CD4-positive, alpha-beta T cell treated with Interleukin-17A for 4 hours (primary cell): ENCODE results near the gene SIX2.

ENCODE experiments used
- DNase-seq: peaks from one replicate; pipeline ENCODE4 v3.0.0-alpha.2; 2020; ENCODE audit warnings: mixed read lengths

The SIX2 gene

DNA sequence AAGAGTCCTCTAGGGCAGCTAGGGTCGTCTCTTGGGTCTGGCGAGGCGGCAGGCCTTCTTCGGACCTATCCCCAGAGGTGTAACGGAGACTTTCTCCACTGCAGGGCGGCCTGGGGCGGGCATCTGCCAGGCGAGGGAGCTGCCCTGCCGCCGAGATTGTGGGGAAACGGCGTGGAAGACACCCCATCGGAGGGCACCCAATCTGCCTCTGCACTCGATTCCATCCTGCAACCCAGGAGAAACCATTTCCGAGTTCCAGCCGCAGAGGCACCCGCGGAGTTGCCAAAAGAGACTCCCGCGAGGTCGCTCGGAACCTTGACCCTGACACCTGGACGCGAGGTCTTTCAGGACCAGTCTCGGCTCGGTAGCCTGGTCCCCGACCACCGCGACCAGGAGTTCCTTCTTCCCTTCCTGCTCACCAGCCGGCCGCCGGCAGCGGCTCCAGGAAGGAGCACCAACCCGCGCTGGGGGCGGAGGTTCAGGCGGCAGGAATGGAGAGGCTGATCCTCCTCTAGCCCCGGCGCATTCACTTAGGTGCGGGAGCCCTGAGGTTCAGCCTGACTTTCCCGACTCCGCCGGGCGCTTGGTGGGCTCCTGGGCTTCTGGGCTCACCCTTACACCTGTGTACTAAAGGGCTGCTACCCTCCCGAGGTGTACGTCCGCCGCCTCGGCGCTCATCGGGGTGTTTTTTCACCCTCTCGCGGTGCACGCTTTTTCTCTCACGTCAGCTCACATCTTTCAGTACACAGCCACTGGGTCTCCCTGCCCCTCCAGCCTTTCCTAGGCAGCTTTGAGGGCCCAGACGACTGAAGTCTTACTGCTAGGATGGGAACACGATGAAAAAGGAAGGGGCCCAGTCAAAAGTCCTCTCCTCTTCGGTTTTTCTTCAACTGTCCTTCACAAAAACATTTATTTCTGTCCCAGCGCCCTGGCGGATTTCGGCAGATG, 8.1 kb downstream of the SIX2 start:
- DNase-seq = no peak

DNA sequence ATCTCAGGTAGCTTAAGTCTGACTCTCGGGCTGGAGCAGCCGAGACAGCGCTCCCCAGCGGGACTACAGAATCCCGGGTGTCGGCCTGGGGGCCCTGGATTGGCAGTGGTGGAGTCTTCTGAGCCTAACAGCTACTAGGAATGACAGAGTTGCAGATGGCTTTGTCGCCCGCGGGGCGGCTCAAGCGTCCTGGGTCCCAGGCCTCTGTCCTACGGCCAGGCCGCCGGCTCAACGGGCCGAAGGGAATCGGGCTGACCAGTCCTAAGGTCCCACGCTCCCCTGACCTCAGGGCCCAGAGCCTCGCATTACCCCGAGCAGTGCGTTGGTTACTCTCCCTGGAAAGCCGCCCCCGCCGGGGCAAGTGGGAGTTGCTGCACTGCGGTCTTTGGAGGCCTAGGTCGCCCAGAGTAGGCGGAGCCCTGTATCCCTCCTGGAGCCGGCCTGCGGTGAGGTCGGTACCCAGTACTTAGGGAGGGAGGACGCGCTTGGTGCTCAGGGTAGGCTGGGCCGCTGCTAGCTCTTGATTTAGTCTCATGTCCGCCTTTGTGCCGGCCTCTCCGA, 8.8 kb downstream of the SIX2 start:
- no peak for DNase-seq

DNA sequence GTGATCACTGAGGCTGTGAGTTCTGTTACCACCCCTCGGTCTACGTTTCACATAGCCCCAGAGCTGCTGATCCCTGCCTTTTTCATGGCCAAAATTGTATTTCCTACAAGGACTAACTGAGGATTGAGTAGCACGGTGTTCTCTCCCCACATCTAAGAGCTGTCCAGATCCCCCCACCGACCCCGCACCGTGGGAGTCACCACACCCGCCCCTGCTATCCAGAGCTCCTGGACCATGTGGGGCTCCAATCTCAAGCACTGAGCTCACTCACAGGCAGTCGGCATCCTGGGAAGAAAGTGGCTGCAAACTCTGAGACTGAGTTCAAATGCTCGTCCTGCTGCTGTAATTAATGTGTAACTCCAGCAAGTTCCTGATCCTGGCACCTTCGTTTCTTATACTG, 9.7 kb downstream of the SIX2 start:
- no peak for DNase-seq

DNA sequence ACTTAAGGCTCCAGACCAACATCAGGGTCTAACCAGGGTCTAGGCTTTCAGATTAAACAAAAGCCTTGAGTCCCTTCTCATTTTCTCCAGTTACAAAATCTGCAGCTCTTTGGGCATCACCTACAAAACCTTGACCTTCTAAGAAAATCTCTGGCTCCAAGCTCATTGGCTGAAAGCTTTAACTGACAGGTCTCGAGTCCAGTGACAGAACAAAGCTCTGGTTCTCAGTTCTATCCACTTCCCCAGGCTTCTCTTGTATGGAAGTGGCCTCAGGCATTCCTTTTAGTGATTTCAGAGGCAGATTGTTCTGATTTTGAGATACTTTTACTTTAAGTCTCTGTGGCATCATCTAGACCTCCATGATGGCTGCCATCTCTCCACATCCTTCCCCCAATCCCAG, 11.3 kb downstream of the SIX2 start:
- no peak for DNase-seq

DNA sequence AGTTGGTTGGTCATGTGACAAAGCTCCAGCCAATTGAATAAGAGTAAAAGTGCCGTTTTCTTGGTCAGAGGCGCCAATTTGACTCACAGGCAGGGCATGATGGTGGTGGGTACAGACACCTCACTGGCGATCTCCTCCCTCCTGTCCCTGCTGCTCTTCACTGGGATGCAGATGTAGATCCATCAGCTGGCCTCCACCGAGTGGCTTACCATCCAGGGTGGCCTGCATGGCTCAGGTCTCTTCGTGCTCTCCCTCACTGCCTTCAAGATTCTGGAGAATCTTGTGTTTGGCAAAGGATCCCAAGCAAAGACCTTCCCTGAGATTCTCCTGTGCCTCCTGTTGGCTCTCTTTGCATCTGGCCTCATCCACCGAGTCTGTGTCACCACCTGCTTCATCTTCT, 12.9 kb downstream of the SIX2 start:
- DNase-seq = no peak

DNA sequence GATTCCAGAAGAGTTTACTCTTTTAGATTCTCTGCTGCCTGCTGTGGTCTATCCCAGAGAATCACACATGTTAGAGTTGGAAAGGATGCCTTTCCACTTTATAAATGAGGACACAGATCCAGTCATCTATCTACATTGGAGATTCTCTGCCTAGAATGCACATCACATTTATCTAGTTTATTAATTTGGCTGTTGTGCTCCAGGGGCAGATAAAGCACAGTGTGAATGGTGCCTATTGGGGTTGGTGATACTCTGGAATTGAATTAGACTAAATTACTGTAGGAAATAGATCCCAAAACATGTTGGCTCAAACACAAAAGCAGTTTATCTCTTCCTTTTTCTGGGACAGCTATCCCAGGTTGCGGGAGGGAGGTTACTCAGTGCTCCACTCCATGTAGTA, 14.9 kb downstream of the SIX2 start:
- DNase-seq = no peak

DNA sequence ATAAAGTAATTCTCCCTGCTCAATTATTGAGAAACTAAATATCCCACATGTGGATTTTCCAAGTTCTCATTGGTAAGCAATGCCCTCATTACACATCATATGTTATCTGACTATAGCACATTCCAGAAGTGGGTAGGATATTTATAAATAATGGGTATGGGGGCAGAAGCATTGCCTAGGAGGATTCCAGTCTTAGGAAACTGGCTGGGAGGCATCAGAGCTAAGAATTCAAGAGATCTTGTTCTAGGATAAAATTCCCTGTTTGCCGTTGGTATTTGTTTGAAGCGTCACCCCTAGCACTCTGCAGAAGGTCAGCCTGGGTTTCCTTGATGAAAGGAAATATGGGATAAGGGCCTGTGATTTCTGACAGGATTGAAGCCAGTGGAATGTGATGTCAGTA, 20.1 kb downstream of the SIX2 start:
- DNase-seq = no peak

DNA sequence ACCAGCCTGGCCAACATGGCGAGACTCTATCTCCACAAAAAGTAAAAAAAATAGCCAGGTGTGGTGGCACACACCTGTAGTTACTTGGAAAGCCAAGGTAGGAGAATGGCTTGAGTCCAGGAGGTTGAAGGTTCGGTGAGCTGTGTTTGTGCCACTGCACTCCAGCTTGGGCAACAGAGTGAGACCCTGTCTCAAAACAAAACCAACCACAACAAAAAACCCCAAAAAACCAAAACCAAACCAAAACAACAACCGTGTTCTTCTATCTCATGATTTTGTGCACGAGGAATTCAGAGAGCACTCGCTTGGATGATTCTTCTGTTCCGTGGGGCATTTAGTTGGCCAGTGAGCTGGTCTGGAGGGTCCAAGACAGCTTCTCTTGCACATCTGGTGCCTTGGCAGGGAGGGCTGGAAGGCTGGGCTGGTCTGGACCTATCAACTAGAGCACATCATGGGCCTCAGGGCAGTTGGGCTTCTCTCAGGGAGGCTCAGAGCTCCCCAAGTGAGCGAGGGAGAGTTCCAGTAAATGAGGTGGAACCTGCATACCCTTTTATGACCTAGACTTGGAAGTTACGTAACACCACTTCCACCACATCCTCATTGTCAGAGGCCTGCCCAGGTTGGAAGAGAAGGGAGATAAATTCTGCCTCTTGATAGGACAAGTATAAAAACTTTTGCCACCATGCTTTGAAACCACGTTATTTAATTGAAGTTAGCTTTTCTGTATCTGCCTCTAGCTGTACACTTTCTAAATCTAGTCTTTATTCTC, 25.2 kb downstream of the SIX2 start:
- no peak for DNase-seq

DNA sequence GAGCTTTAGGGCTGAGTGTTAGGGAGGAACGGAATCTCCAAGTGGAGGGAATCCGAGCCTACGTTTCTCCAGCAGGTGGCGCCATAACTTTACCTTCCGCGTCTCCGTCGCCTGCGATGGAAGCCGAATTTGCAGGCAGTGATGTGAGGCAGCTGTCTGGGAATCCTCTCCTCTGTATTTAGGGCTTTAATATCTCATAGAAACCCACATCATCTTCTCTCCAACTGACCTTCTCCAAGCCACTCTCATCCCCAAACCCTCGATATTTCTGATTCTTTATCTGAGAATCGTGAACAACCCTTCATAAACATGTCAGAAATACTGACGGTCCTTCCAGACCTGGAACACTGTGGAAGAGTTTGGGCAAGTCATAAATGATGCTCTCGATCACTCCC, 27.5 kb downstream of the SIX2 start:
- DNase-seq = peak; percentile 74

DNA sequence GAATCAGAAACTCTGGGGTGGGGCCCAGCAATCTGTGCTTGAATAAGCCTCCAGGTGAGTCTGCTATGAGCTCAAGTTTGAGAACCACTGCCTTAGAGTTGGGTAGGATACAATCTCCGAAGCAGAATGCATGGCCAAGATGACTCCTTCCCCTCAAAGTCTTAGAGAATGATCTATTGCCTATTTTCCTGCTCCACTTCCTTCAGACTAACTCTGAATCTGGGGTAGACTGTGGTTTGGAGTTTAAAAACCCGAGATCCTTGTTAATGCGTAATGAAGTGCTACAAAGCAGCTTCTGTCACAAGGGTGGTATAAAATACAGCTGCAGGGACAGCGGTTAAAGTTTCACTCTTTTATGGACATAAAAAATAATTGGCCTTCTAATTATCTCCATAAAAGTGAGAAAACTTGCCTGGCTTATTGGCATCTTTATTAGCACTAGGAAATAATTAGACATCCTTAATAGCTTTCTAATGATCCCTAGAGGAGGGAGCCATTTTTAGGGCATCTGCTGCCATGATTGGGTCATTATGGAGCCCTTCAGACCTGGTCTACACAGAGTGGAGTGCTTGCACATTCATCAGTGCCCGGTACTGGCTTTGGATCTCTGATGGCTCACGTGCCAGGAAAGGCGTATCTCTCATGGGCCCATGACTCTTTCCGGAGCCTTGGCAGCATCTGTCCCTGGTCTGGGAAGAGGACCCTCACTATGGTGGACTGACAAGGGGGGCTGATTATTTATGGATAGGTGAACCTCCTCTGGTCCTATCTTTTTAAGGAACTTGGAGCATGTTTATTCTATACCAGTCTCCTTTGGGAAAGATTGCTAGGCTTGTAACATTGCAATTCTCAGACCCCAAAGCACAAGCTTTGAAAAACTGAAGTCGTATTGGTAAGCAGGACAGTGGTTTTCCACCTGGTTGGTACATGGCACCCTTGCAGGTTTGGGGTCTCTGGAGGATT, 28.2 kb downstream of the SIX2 start:
- no peak for DNase-seq

DNA sequence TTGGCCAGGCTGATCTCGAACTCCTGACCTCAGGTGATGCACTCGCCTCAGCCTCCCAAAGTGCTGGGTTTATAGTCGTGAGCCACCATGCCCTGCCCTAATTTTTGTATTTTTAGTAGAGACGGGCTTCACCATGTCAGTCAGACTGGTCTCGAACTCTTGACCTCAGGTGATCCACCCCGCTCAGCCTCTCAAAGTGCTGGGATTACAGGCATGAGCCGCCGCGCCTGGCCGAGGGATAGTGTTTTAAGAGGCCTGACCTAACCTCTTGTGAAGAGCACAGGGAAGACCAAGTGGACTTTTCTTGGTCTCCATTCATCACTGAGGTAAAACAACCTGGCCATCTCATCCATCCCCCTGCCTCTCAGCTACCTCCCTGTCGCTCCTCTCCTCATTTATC, 29.7 kb downstream of the SIX2 start:
- no peak for DNase-seq

DNA sequence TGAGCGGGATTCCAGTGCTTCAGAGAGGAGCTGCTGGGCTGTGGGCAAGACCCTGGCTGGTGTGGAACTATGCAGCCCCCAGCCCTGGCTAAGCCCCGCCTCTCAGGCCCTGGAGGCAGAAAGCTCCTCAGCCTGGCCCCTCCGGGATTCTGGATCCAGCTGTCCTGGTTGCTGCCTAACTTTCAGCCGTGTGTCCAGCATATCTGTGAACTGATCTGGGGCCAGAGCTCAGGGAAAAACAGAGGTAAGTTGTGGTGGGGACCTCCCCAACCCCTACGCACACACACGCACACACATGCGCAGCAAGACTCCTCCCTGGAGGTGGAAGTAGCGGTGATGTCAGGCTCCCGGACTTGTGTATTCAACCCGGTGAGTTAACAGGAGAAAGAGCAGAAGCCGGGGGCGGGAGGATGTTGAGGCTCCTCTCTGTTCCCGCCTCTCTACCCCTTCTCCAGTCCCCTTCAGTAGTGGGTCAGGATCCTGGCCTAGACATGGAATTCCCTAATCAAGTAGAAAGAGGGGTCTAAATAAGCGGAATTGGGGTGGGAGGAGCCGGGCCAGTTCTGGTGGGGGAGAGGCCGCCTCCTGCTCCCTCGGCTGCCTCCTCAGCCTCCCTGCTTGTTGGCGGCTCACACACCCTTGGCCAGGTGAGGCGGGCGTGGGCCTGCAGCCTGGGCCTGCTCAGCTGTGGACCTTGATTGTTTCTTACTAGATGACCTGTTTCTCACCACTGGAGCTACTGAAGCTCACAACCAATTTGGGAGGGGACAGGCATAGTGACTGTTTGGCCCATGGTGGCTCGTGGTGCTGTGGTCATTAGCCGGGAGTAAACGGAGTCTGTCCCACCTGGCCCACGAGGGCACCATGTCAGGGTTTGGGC, 33.4 kb downstream of the SIX2 start:
- peak; percentile 12 for DNase-seq

DNA sequence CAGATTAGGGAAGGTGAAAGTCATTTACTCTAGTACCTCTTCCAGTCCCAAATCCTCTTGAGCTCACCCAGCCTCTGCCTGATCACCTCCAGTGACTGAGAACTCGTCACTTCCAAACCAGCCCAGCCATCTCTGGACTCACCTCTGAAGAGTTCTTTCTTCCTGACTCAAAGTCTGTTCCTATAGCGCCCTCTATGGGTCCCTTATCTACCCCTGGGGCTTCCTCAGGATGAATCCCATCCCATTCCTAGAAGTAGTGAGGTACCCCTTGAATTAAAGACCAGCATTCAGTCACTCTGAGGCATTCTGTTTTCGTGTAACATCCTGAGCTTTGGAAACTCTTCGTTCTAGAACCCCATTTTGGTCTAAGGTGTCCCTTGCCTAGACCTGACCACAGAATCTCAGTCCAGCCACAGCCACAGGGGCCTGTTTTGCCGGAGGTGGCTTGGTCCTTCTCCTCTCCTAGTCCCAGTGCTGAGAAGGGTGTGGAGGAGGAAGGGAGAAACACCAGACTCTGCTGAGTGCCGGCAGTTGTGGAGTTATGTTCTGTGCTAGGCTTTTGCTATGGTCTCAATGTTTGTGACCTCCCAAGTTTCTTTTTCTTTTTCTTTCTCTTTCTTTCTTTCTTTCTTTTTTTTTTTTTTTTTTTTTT, 35.1 kb downstream of the SIX2 start:
- no peak for DNase-seq

DNA sequence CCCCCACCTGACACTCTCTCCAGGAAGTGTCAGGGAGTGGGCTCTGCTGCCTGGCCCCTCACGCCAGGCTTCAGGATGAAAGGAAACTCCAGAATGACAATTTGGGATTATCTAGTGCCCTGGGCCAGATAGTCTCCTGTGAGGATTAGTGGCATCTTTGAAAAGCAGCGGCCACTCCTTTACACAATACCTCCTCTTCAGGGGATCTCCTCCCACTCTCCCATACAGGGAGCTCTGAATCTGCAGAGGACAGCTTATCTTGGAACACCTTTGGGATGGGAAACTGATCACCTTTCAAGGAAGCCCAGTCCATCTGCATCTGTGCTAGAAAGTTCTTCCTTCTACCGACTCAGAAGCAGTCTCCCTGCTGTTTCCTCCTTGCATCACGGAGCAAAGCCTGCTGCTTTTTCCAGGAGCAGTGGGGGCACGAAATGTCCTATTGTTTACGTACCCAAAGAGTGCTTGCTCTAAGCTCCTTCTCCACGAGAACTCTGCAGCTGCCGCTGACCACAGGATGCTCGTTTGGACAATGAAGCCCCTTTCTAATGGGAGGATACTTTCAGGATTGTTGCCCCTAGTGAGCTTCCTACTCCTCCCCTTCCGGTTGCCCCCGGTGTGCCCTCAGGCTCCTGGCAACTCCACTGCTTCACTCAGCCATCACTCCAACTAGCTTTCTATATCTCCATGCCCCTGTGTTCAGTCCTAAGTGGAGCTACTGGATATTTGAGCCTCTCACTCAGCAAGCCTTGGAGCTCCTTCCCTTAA, 36.3 kb downstream of the SIX2 start:
- DNase-seq = no peak

DNA sequence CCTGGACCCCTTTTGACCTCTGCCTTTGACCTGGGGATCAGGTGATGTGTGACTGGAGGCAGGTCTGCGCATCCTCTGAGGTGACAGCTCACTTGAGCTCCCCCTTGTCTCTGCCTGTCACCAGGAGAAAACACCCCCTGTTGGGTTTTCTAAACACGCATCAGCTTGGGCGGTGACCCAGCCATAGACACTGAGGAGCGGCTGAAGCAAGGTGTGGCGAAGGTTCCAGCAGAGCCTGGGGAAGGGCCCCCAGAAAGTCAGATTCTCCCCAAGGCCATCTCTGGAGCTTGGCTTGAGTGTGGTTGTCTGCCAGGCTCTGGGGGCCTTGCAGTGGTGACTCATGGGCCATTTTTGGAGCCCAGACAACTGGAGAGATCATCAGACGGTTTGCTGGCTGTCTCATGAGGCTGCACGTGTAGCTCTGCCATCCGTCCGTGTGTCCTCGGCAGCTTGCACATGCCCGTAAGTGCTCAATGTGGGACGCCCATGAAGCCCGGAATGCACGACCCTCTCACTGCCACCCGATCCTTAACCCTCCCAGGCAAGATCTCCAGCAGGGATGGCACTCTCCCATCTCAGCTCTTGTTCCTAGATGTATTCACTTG, 38.3 kb downstream of the SIX2 start:
- no peak for DNase-seq

DNA sequence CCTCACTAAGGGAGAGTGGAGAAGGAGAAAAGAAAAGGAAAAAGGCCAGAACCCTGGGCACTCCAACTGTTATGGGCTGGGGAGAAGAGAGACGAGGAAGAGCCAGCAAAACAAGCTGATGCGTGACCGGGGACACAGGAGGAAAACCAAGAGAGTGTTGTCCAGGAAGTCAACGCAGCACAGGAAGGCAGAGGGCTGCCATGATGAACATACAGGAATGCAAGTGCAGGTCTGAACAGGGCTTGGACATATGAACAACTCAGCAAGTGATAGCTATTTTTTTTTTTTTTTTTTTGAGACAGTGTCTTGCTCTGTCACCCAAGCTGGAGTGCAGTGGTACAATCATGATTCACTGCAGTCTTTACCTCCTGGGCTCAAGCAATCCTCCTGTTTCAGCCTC, 39.3 kb downstream of the SIX2 start:
- no peak for DNase-seq

DNA sequence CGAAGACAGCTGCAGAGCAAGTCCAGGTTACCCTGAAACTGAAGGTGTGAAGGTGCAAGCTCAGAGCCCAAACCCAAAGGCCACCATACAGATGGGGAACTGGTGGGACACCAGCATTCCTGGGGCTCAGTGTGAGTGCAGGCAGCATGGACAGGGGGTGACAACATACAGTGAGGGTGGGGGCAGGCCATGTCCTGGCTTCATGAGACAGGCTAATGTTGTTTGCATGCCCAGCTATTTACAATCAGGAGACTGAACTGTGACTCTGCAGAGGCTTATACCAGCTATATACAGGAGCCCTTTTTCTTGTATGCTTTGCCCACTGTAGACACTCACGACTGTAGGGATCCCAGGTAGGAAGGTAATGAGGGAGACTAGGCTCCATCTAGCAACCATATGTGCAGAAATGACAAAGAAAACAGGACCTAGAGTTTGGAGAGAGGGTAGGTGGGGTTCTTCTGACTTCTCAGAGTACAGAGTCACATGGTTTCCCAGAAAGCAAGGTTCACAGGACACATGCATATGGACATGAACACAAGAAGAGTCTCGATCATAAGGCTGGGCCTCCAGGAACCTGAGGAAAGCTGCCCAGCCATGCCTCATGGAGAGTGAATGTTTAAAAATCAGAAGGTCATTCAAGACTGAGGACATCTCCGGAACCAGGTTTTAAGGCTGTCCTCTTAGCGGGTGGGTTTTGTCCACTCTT, 41.4 kb downstream of the SIX2 start:
- DNase-seq = no peak

DNA sequence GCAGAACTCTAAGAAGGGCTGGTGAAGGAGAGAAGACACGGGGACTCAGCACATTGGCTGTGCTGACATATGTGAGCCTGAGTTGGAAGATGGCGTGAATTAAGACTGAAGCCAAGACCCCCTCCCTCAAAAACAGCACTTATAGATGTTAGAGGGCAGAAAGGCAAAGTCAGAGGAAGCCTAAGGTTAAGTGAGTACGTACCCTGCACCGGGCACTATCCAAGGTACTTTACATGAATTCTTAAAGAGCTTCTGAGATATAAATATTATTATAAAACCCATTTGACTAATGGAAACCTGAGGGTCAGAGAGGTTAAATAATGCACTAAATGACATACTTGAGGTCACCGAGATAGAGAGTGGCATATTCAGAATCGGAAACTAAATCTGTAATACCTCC, 42.2 kb downstream of the SIX2 start:
- DNase-seq = no peak

DNA sequence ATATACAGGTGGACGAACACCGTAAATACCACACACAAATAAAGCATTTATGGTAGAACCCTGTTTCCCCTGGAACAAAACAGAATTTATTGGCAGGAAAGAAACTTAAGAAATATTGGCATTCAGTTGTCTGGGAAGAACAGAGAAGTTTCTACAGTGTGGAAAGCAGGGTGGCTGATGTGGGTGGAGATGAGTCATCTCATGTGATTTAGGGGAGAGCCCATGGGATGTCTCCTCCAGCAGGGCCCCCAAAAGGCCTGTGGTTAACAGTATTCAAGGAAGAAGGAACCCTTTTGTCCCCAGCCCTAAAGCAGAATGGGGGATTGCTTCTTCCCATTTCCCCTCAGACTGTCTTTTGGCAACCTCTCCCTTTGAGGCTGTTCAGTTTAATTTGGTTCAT, 43.6 kb downstream of the SIX2 start:
- DNase-seq = no peak
